T-helper 22 cell (primary cell): ENCODE data around the gene TRAF3IP1.
"Not testable (repeated sequence)": the region's sequence is repeated elsewhere in the genome, so short reads cannot be mapped to it uniquely, and the experiment has no call there.

Source experiments
- DNase-seq: peaks from one replicate; pipeline ENCODE4 v3.0.0-alpha.2; 2020; ENCODE audit warnings: low read depth

TRAF3IP1 gene

GRCh38 chr2:238344035-238344434 is 23.7 kb downstream of the TRAF3IP1 start:
- DNase-seq: no peak

- DNase-seq: no peak
Measured at GRCh38 chr2:238344517-238344916, 24.2 kb downstream of the TRAF3IP1 start.

GRCh38 chr2:238345297-238345968 is 25.1 kb downstream of the TRAF3IP1 start:
- no peak for DNase-seq

- no peak for DNase-seq
Measured at GRCh38 chr2:238346544-238346943, 26.2 kb downstream of the TRAF3IP1 start.

- DNase-seq: no peak
Measured at GRCh38 chr2:238350150-238350897, 30.0 kb downstream of the TRAF3IP1 start.

GRCh38 chr2:238351315-238351714 is 31.0 kb downstream of the TRAF3IP1 start:
- DNase-seq: no peak

- DNase-seq: no peak
Measured at GRCh38 chr2:238352361-238352760, 32.0 kb downstream of the TRAF3IP1 start.

- no peak for DNase-seq
Measured at GRCh38 chr2:238358769-238359168, 38.5 kb downstream of the TRAF3IP1 start.

- no peak for DNase-seq
Measured at GRCh38 chr2:238359403-238359802, 39.1 kb downstream of the TRAF3IP1 start.

- no peak for DNase-seq
Measured at GRCh38 chr2:238361877-238362276, 41.6 kb downstream of the TRAF3IP1 start.

- DNase-seq: no peak
Measured at GRCh38 chr2:238362626-238363025, 42.3 kb downstream of the TRAF3IP1 start.

GRCh38 chr2:238369591-238370040 is 49.3 kb downstream of the TRAF3IP1 start:
- DNase-seq: no peak

GRCh38 chr2:238370094-238370822 is 49.9 kb downstream of the TRAF3IP1 start:
- DNase-seq: no peak

GRCh38 chr2:238370823-238371372 is 50.6 kb downstream of the TRAF3IP1 start:
- DNase-seq: no peak

- DNase-seq: not testable (repeated sequence)
Measured at GRCh38 chr2:238372277-238372676, 52.0 kb downstream of the TRAF3IP1 start.

- DNase-seq: no peak
Measured at GRCh38 chr2:238376884-238377391, 56.6 kb downstream of the TRAF3IP1 start.

GRCh38 chr2:238378230-238379095 is 58.1 kb downstream of the TRAF3IP1 start:
- no peak for DNase-seq

- DNase-seq: no peak
Measured at GRCh38 chr2:238379096-238379810, 58.9 kb downstream of the TRAF3IP1 start.

GRCh38 chr2:238380336-238380735 is 60.0 kb downstream of the TRAF3IP1 start:
- no peak for DNase-seq

GRCh38 chr2:238380785-238381184 is 60.5 kb downstream of the TRAF3IP1 start:
- DNase-seq: no peak
